Endothelial cell of umbilical vein (primary cell): ENCODE results near the gene HSP90AB1. TPM values are rescaled to one million over a fixed set of nuclear protein-coding genes. Genes with fewer than 3 reads are reported as not detected.

ENCODE experiments used
- BruUV-seq: library from RNA; stranded (reverse); fragments of 400-500 nt; replicated peaks from 2 replicates; lab custom pipeline; 2021; lab: Mats Ljungman, UMichigan
- CTCF ChIA-PET: fragments of 300-600, 350-600 bp; sonication (Branson Sonifier 250); formaldehyde crosslinking; loops from one replicate; lab custom pipeline; 2021; ENCODE audit warnings: antibody characterized with exemption, inconsistent platforms; lab: Charles Lee
- POLR2A ChIA-PET: fragments of 300-600, 350-600 bp; sonication (Branson Sonifier 250); formaldehyde crosslinking; loops from one replicate; lab custom pipeline; 2021; ENCODE audit warnings: antibody characterized with exemption, inconsistent platforms; lab: Charles Lee
- DNase-seq: peaks from one replicate; pipeline ENCODE4 v3.0.0-alpha.2; 2011; ENCODE audit warnings: low read depth, low spot score
- FAIRE-seq: peaks from 2 replicates; lab custom pipeline; 2011; peaks lifted over from hg19 to GRCh38; lab: Jason Lieb, UNC
- H2AFZ ChIP-seq: 2 replicates; pipeline ENCODE4 v1.6.0; 2012; ENCODE audit warnings: low read depth, low read length, control low read depth, inconsistent platforms
- H3K27ac ChIP-seq: 2 replicates; pipeline ENCODE4 v1.5.1; 2011; ENCODE audit warnings: low read depth, mild to moderate bottlenecking, control low read depth, low read length, moderate library complexity; ENCODE audit not compliant: insufficient read depth
- H3K27me3 ChIP-seq, 2 experiments: 2 replicates each; pipeline versions ENCODE4 v1.6.0 to v1.6.1; 2011; ENCODE audit warnings: low read length in 2 of 2, mixed read lengths in 1 of 2; ENCODE audit not compliant: control insufficient read depth in 2 of 2, insufficient read depth in 2 of 2
- H3K36me3 ChIP-seq, 2 experiments: 2 replicates in 1 of 2; 3 replicates in 1 of 2; pipeline ENCODE4 v1.5.1; 2011; ENCODE audit warnings: low read length in 2 of 2, mild to moderate bottlenecking in 1 of 2, moderate library complexity in 1 of 2; ENCODE audit not compliant: control insufficient read depth in 2 of 2, insufficient read depth in 2 of 2; ENCODE audit errors: extremely low read depth in 1 of 2
- H3K4me1 ChIP-seq: 3 replicates; pipeline ENCODE4 v1.5.1; 2011; ENCODE audit warnings: mild to moderate bottlenecking, low read length; ENCODE audit not compliant: control insufficient read depth, insufficient read depth; ENCODE audit errors: extremely low read depth
- H3K4me2 ChIP-seq: 2 replicates; pipeline ENCODE4 v1.6.1; 2011; ENCODE audit warnings: low read length, control low read depth, mixed read lengths; ENCODE audit not compliant: insufficient read depth
- H3K4me3 ChIP-seq, 3 experiments: fragments of 200-600 bp in 1 of 3; sonication (generic), shearing (Covaris generic) in 1 of 3; replicated peaks in 1 of 3; 2 replicates each; pipeline ENCODE4 v1.5.1; 2011 to 2016; ENCODE audit warnings: control low read depth in 3 of 3, low read length in 3 of 3, mild to moderate bottlenecking in 2 of 3, inconsistent platforms in 1 of 3, low read depth in 1 of 3, moderate library complexity in 1 of 3; ENCODE audit not compliant: insufficient read depth in 1 of 3
- H3K79me2 ChIP-seq: 2 replicates; pipeline ENCODE4 v1.6.0; 2012; ENCODE audit warnings: low read length, inconsistent platforms; ENCODE audit not compliant: control insufficient read depth, insufficient read depth
- H3K9ac ChIP-seq: replicated peaks from 2 replicates; pipeline ENCODE3; 2011; ENCODE audit warnings: low read length, control low read depth; ENCODE audit not compliant: insufficient read depth; ENCODE audit errors: extremely low read depth
- H3K9me1 ChIP-seq: replicated peaks from 3 replicates; pipeline ENCODE4 v1.6.0; 2011; ENCODE audit warnings: mild to moderate bottlenecking, low read length; ENCODE audit not compliant: control insufficient read depth, insufficient read depth; ENCODE audit errors: extremely low read depth
- H3K9me3 ChIP-seq: replicated peaks from 2 replicates; pipeline ENCODE4 v1.5.1; 2012; ENCODE audit warnings: low read length, inconsistent platforms; ENCODE audit not compliant: control insufficient read depth, insufficient read depth
- H4K20me1 ChIP-seq: replicated peaks from 2 replicates; pipeline ENCODE3; 2011; ENCODE audit warnings: mild to moderate bottlenecking, low read length; ENCODE audit not compliant: control insufficient read depth, insufficient read depth; ENCODE audit errors: extremely low read depth
- FOS ChIP-seq: IDR thresholded peaks from 2 replicates; pipeline ENCODE4 v1.6.1; 2011; ENCODE audit warnings: mild to moderate bottlenecking, low read length, moderate library complexity, borderline replicate concordance; ENCODE audit not compliant: insufficient read depth
- GATA2 ChIP-seq: IDR thresholded peaks from 2 replicates; pipeline ENCODE4 v1.7.0; 2011; ENCODE audit warnings: low read depth, mild to moderate bottlenecking, moderate library complexity, mixed read lengths, low read length; ENCODE audit not compliant: insufficient read length, insufficient read depth
- JUN ChIP-seq: IDR thresholded peaks from 2 replicates; pipeline ENCODE4 v1.6.1; 2011; ENCODE audit warnings: borderline replicate concordance, low read depth; ENCODE audit not compliant: insufficient read length, insufficient read depth
- POLR2A ChIP-seq: IDR thresholded peaks from 2 replicates; pipeline ENCODE4 v1.6.1; 2012; ENCODE audit warnings: low read depth, mild to moderate bottlenecking, control low read depth, low read length
- POLR2AphosphoS5 ChIP-seq: IDR thresholded peaks from 2 replicates; pipeline ENCODE4 v1.6.1; 2012; ENCODE audit warnings: low read depth, mild to moderate bottlenecking, control low read depth, low read length, moderate library complexity; ENCODE audit not compliant: insufficient read depth
- dilution Hi-C: fragments of 300-500 bp; cut with MboI; formaldehyde crosslinking; loops from one replicate; pipeline ENCODE4 v1.15.0; 2019; ENCODE audit warnings: low sequenced_read_pairs; ENCODE audit not compliant: extremely low pct_ligation_motif_present
- intact Hi-C: fragments of 100-400 bp; cut with micrococcal nuclease; formaldehyde crosslinking; loops from one replicate; pipeline ENCODE4 v1.10.0; 2022
- polyA plus RNA-seq, 4 experiments: library from polyadenylated mRNA; depleted of rRNA in 3 of 4; stranded (reverse) in 3 of 4; unstranded in 1 of 4; fragments of >200 nt; gene quantifications; 2 replicates each; pipeline versions ENCODE4 v1.2.1 to v1.2.3, GENCODE V29; 2011 to 2012; ENCODE audit warnings: missing spikeins in 1 of 4
- total RNA-seq: library from RNA; stranded (reverse); gene quantifications from 2 replicates; pipeline ENCODE4 v1.2.3, GENCODE V29; 2021
- TF ChIP-seq, protein P1 (sequence below): IDR thresholded peaks from 2 replicates; pipeline ENCODE4 v1.6.1; 2011; ENCODE audit not compliant: insufficient read depth, insufficient read length
- TF ChIP-seq, protein P2 (sequence below), 2 donors: IDR thresholded peaks; 1 replicate in 1 of 2; 2 replicates in 1 of 2; pipeline ENCODE4 v1.5.1; 2011; ENCODE audit warnings: low read length in 2 of 2, mild to moderate bottlenecking in 2 of 2, moderate library complexity in 2 of 2, control low read depth in 1 of 2, inconsistent platforms in 1 of 2, low read depth in 1 of 2; ENCODE audit not compliant: insufficient read depth in 1 of 2; ENCODE audit errors: extremely low read depth in 1 of 2

HSP90AB1 gene
- total and polyA plus RNA-seq, 2 donors (not counting 3 experiments of a cell fraction or from before 2014, with no cell fraction given), result 824 to 1,201 TPM

- intact Hi-C loops (loop anchor here (1.0 kb wide), 3 partner anchors 13 to 138 kb away; no protein-coding TSS in a partner anchor), dilution Hi-C loops (loop anchor here (10.0 kb wide), 1 partner anchor 130 kb away; no protein-coding TSS in a partner anchor)
- Histone ChIP-seq H3K9me1 (no peaks in the 10 kb centered on the region), H3K27ac (no peak overlapping the region), H3K4me3 (no peak overlapping the region), H3K79me2 (peaks cover 9% of the 10 kb centered on the region), H3K27me3 (no peaks in the 10 kb centered on the region), H4K20me1 (no peaks in the 10 kb centered on the region), H3K9me3 (no peaks in the 10 kb centered on the region), H3K4me1 (peaks cover 41% of the 10 kb centered on the region), H3K4me2 (no peak overlapping the region), H3K36me3 (peaks cover 16 to 39% of the 10 kb centered on the region in 2 experiments), H3K9ac (no peak overlapping the region), H2AFZ (no peak overlapping the region)
- BruUV-seq, result no TSS peak
- CTCF ChIA-PET, result interaction anchor here (0.7 to 7.2 kb wide), 15 partner anchors 11 to 139 kb away, joined by 3 to 148 read pairs (median 6); partner anchors contain the start of gene SLC29A1
- TF ChIP-seq, protein P1, sequence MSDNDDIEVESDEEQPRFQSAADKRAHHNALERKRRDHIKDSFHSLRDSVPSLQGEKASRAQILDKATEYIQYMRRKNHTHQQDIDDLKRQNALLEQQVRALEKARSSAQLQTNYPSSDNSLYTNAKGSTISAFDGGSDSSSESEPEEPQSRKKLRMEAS, result no peak
- TF ChIP-seq GATA2 (no peak), FOS (no peak), POLR2A (no peak), POLR2AphosphoS5 (peak; percentile 17), JUN (no peak)
- TF ChIP-seq, protein P2, sequence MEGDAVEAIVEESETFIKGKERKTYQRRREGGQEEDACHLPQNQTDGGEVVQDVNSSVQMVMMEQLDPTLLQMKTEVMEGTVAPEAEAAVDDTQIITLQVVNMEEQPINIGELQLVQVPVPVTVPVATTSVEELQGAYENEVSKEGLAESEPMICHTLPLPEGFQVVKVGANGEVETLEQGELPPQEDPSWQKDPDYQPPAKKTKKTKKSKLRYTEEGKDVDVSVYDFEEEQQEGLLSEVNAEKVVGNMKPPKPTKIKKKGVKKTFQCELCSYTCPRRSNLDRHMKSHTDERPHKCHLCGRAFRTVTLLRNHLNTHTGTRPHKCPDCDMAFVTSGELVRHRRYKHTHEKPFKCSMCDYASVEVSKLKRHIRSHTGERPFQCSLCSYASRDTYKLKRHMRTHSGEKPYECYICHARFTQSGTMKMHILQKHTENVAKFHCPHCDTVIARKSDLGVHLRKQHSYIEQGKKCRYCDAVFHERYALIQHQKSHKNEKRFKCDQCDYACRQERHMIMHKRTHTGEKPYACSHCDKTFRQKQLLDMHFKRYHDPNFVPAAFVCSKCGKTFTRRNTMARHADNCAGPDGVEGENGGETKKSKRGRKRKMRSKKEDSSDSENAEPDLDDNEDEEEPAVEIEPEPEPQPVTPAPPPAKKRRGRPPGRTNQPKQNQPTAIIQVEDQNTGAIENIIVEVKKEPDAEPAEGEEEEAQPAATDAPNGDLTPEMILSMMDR (IDR thresholded peaks at IDR 0.05; ENCODE audit: extremely low read depth in 1 of 2, insufficient read depth in 1 of 2, low read depth in 1 of 2, low read length in 2 of 2), result peak; percentile 73 to 86
- DNase-seq, result peak; percentile 69
- peak; percentile 67 for FAIRE-seq
- POLR2A ChIA-PET, result interaction anchor here (0.7 to 1.5 kb wide), 2 partner anchors 10 to 19 kb away, joined by 3 to 4 read pairs; no protein-coding TSS in a partner anchor
These were observed 12.5 kb upstream of the HSP90AB1 start for GRCh38 chr6:44234101-44235025.
